ENCODE data around the gene SH3GL3. TPM values are rescaled to one million over a fixed set of nuclear protein-coding genes. Genes with fewer than 3 reads are reported as not detected.

SH3GL3 gene
- total RNA-seq, 1 donor from 2014 or later = not detected

DNA sequence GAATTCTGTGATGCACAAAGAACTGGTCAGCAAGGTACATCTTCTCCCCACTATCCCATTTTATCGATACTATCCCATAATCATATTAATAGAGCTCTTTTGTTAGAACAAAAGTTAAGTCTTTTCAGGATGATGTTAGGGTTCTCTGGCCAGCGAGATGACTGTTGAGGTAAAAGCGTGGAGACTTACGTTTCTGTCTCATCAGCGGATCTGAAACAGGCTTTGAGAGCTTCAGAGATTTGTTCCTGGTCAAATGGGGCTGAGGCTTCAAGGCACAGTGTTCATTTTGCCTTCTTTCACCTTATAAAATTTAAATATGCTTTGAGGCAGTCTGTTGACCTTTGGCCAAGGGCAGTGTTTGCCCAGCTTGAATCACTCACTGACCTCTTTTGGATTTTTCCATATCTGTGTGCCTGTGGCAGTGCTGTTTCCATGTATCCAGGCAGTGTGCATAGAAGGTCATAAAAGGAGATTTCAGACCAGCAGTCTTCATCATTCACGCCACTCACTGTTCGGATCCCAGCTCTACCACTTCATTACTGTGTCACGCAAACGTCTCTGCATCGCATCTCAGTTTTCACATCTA lies 209.9 kb downstream of the SH3GL3 start:
- peak overlapping the region; percentile 94 for H3K27ac ChIP-seq (replicated peaks)
- peaks cover 9% of the 10 kb centered on the region for H3K27me3 ChIP-seq (ENCODE audit: low read depth)
- intact Hi-C loops (cut with micrococcal nuclease) = no loop called here
- H3K4me3 ChIP-seq = peak overlapping the region; percentile 77
- H3K4me1 ChIP-seq = peaks cover 65% of the 10 kb centered on the region
- H3K36me3 ChIP-seq = no peaks in the 10 kb centered on the region
- no peaks in the 10 kb centered on the region for H3K9me3 ChIP-seq (replicated peaks)
- no peak for TF ChIP-seq CTCF (IDR thresholded peaks at IDR 0.05; ENCODE audit: borderline replicate concordance)
- no peak for DNase-seq

GRCh38 chr15:83657549-83657948 lies 210.4 kb downstream of the SH3GL3 start:
- Histone ChIP-seq H3K9me3 (replicated peaks) (no peaks in the 10 kb centered on the region), H3K4me3 (peak overlapping the region; percentile 11), H3K4me1 (peaks cover 65% of the 10 kb centered on the region), H3K36me3 (no peaks in the 10 kb centered on the region), H3K27me3 (ENCODE audit: low read depth) (peaks cover 9% of the 10 kb centered on the region), H3K27ac (replicated peaks) (peak overlapping the region; percentile 94)
- intact Hi-C loops (cut with micrococcal nuclease) = no loop called here
- TF ChIP-seq CTCF (IDR thresholded peaks at IDR 0.05; ENCODE audit: borderline replicate concordance) = peak; percentile 42
- DNase-seq = no peak

- Histone ChIP-seq H3K4me1 (peaks cover 61% of the 10 kb centered on the region), H3K27me3 (ENCODE audit: low read depth) (peaks cover 9% of the 10 kb centered on the region), H3K27ac (replicated peaks) (peak overlapping the region; percentile 94), H3K36me3 (no peaks in the 10 kb centered on the region), H3K4me3 (no peak overlapping the region), H3K9me3 (replicated peaks) (no peaks in the 10 kb centered on the region)
- peak; percentile 66 for DNase-seq
- TF ChIP-seq CTCF (IDR thresholded peaks at IDR 0.05; ENCODE audit: borderline replicate concordance) = no peak
- intact Hi-C loops (cut with micrococcal nuclease) = no loop called here
Observed at GRCh38 chr15:83658430-83659416, 211.6 kb downstream of the SH3GL3 start.

GRCh38 chr15:83659417-83659812 lies 212.3 kb downstream of the SH3GL3 start:
- H3K9me3 ChIP-seq (replicated peaks) = no peaks in the 10 kb centered on the region
- no peaks in the 10 kb centered on the region for H3K36me3 ChIP-seq
- no peak overlapping the region for H3K4me3 ChIP-seq
- H3K27me3 ChIP-seq (ENCODE audit: low read depth) = peaks cover 4% of the 10 kb centered on the region
- DNase-seq = no peak
- TF ChIP-seq CTCF (IDR thresholded peaks at IDR 0.05; ENCODE audit: borderline replicate concordance) = no peak
- intact Hi-C loops (cut with micrococcal nuclease) = no loop called here
- peak overlapping the region; percentile 94 for H3K27ac ChIP-seq (replicated peaks)
- peaks cover 55% of the 10 kb centered on the region for H3K4me1 ChIP-seq

DNA sequence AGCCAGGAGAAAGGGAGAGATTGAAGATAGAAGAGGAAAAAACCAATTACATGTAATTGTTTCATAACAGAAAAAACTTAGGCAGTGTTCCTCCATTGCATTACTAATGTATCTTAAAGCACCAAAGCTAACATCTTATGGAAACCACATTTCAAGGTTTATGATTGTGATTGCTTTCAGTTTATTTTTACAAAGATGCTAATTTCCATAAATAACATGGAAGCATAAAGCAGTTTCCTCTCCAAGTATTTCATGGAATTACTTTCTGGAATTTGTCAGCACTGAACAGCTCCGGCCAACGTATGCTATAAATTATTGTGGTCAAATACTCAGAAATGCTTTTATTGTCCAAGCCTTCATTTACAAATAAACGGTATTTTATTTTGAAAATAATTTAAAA lies 218.3 kb downstream of the SH3GL3 start:
- TF ChIP-seq CTCF (IDR thresholded peaks at IDR 0.05; ENCODE audit: borderline replicate concordance) = no peak
- intact Hi-C loops (cut with micrococcal nuclease) = no loop called here
- Histone ChIP-seq H3K27me3 (ENCODE audit: low read depth) (no peaks in the 10 kb centered on the region), H3K27ac (replicated peaks) (no peak overlapping the region), H3K4me3 (no peak overlapping the region), H3K9me3 (replicated peaks) (peaks cover 14% of the 10 kb centered on the region), H3K36me3 (peaks cover 4% of the 10 kb centered on the region), H3K4me1 (no peaks in the 10 kb centered on the region)
- DNase-seq = no peak

Other genes starting within 250 kb of the SH3GL3 start
- gene HDGFL3, start 239.5 kb upstream of the SH3GL3 start, total RNA-seq = 38.0 TPM
- 0.11 TPM for gene BNC1, start 162.7 kb upstream of the SH3GL3 start, total RNA-seq
- 11.9 TPM for gene ADAMTSL3, start 206.8 kb downstream of the SH3GL3 start, total RNA-seq

All from left ventricle myocardium inferior (tissue), 1 donor.